Pancreas (tissue), 10 donors: ENCODE data around the gene FGD3. TPM values are rescaled to one million over a fixed set of nuclear protein-coding genes. Genes with fewer than 3 reads are reported as not detected.

ENCODE experiments used
- ATAC-seq, 4 donors: fragments of 200-7000 bp; cut with Tn5 transposase; one replicate each; pipeline versions ENCODE4 v1.8.0 to v1.9.1; 2020; ENCODE audit warnings: mild to moderate bottlenecking in 4 of 4, moderate library complexity in 4 of 4
- DNase-seq, 6 donors: peaks; one replicate each; pipeline ENCODE4 v3.0.0-alpha.2; 2020
- FAIRE-seq: peaks from 2 replicates; lab custom pipeline; 2012; peaks lifted over from hg19 to GRCh38; lab: Jason Lieb, UNC
- H3K27ac ChIP-seq, 4 donors: fragments of 200-600 bp; sonication (generic); 1 replicate in 3 of 4; 2 replicates in 1 of 4; pipeline versions ENCODE4 v1.5.0 to v1.8.0; 2020
- H3K27me3 ChIP-seq, 4 donors: fragments of 200-600 bp; one replicate each; pipeline ENCODE4 v1.8.0; 2021
- H3K36me3 ChIP-seq, 3 donors: fragments of 200-600 bp; sonication (generic) in 1 of 3; one replicate each; pipeline versions ENCODE4 v1.5.0 to v1.8.0; 2020 to 2021
- H3K4me1 ChIP-seq, 3 donors: fragments of 200-600 bp; one replicate each; pipeline ENCODE4 v1.8.0; 2021
- H3K4me3 ChIP-seq, 4 donors: fragments of 200-600 bp; sonication (generic) in 2 of 4; one replicate each; pipeline versions ENCODE4 v1.5.0 to v1.8.0; 2020 to 2021
- H3K9me3 ChIP-seq, 4 donors: fragments of 200-600 bp; one replicate each; pipeline ENCODE4 v1.8.0; 2021
- CTCF ChIP-seq, 4 donors: fragments of 200-600 bp; sonication (generic) in 3 of 4; IDR thresholded peaks; one replicate each; pipeline versions ENCODE4 v1.5.0 to v1.8.0; 2021; ENCODE audit warnings: antibody characterized with exemption in 4 of 4
- WGBS, 2 donors: extraction: QIAGEN DNeasy Blood & Tissue Kit; methylation state at CpG; one replicate each; pipeline ENCODE4 v1.1.7; 2013; 5-methylcytosine and 5-hydroxymethylcytosine counted together
- intact Hi-C, 3 donors: fragments of 100-400 bp; cut with DNase I; formaldehyde crosslinking; loops; one replicate each; pipeline versions ENCODE4 v1.11.1 to v1.14.2; 2022
- polyA plus RNA-seq, 2 donors: library from polyadenylated mRNA; stranded (reverse); fragments of 200-250 nt; gene quantifications; one replicate each; pipeline ENCODE4 v1.2.3, GENCODE V29; 2013
- total RNA-seq, 6 donors: library from RNA; stranded (reverse); fragmentation: NEBNext Ultra II Directional in 4 of 6; extraction: Animal tissue kit (Norgen Biotek cat#: 25700) in 4 of 6; gene quantifications; one replicate each; pipeline versions ENCODE4 v1.2.1 to v1.2.4, GENCODE V29; 2021 to 2023
- donor health status: healthy with polysubstance abuse.
- donor health status: DM: no; HTN: no; CAD: no; lungs with moderate emphysema.
- donor health status: DM: no; HTN: no; CAD: no.
- donor health status: control.
- donor health status: control.
- donor health status: Bipolar disorder and iron deficiency.
- donor health status: DM: yes; HTN: yes; CAD: no.
- donor health status: DM: no; HTN: no; CAD: no.
- donor health status: DM: no; HTN: no; CAD: no.
- donor health status: DM: yes; HTN: yes; CAD: no.

Gene FGD3
- total and polyA plus RNA-seq, 8 donors, result 5.0 to 27.7 (median 7.8) TPM

GRCh38 chr9:93060746-93061259, 113.5 kb downstream of the FGD3 start:
- Histone ChIP-seq H3K4me3 (no peak overlapping the region), H3K36me3 (no peaks in the 10 kb centered on the region), H3K9me3 (no peaks in the 10 kb centered on the region), H3K4me1 (peaks cover 0 to 4% (median 0%) of the 10 kb centered on the region in 3 donors), H3K27ac (no peak overlapping the region), H3K27me3 (no peaks in the 10 kb centered on the region)
- intact Hi-C loops, result no loop called here
- no peak for TF ChIP-seq CTCF (IDR thresholded peaks at IDR 0.05)
- DNase-seq (no peak), ATAC-seq (peak in 2 of 4 donors; percentile 12 to 14), FAIRE-seq (no peak)
- WGBS, 2 donors, result 65 to 71% methylated on average over 8 of the region's 8 CpGs

- no peaks in the 10 kb centered on the region for H3K36me3 ChIP-seq
- no peak for ATAC-seq
- no peaks in the 10 kb centered on the region for H3K9me3 ChIP-seq
- H3K4me3 ChIP-seq, result no peak overlapping the region
- no peaks in the 10 kb centered on the region for H3K27me3 ChIP-seq
- WGBS, 2 donors, result 84 to 91% methylated on average over 4 of the region's 4 CpGs
- intact Hi-C loops, result no loop called here
- H3K4me1 ChIP-seq, result peaks cover 0 to 4% (median 0%) of the 10 kb centered on the region in 3 donors
- no peak for TF ChIP-seq CTCF (IDR thresholded peaks at IDR 0.05)
- H3K27ac ChIP-seq, result no peak overlapping the region
- no peak for FAIRE-seq
- DNase-seq, result no peak
Observed at GRCh38 chr9:93061260-93061751, 114.0 kb downstream of the FGD3 start.

- peak in 1 of 4 donors; percentile 14 for ATAC-seq
- WGBS, 2 donors, result 62 to 64% methylated on average over 19 of the region's 19 CpGs
- no peak overlapping the region for H3K4me3 ChIP-seq
- DNase-seq, result no peak
- no peaks in the 10 kb centered on the region for H3K27me3 ChIP-seq
- no peak for FAIRE-seq
- no peak for TF ChIP-seq CTCF (IDR thresholded peaks at IDR 0.05)
- peaks cover 0 to 4% (median 0%) of the 10 kb centered on the region in 3 donors for H3K4me1 ChIP-seq
- intact Hi-C loops, result no loop called here
- H3K36me3 ChIP-seq, result no peaks in the 10 kb centered on the region
- H3K27ac ChIP-seq, result no peak overlapping the region
- no peaks in the 10 kb centered on the region for H3K9me3 ChIP-seq
Observed at GRCh38 chr9:93061791-93062763, 114.8 kb downstream of the FGD3 start.

GRCh38 chr9:93064392-93065134, 117.2 kb downstream of the FGD3 start:
- H3K9me3 ChIP-seq, result no peaks in the 10 kb centered on the region
- no peaks in the 10 kb centered on the region for H3K36me3 ChIP-seq
- FAIRE-seq (no peak), DNase-seq (no peak), ATAC-seq (peak in 3 of 4 donors; percentile 22 to 56 (median 44))
- H3K4me3 ChIP-seq, result no peak overlapping the region
- no peak overlapping the region for H3K27ac ChIP-seq
- H3K27me3 ChIP-seq, result no peaks in the 10 kb centered on the region
- TF ChIP-seq CTCF (IDR thresholded peaks at IDR 0.05), result no peak
- H3K4me1 ChIP-seq, result peaks cover 0 to 4% (median 0%) of the 10 kb centered on the region in 3 donors
- 70 to 72% methylated on average over 12 of the region's 12 CpGs for WGBS, 2 donors
- intact Hi-C loops, result no loop called here
